22Rv1 (cell line): Measurements from ENCODE around the gene ZNF500.
A peak's percentile ranks its signal among the peaks of the same experiment; 100 is the strongest.

ENCODE experiments used
- H3K27ac ChIP-seq: fragments of 450-650 bp; 2 replicates; pipeline ENCODE4 v1.5.1; 2017
- ZFX ChIP-seq: fragments of 450-650 bp; IDR thresholded peaks from 2 replicates; pipeline ENCODE4 v1.6.1; 2017; ENCODE audit warnings: antibody characterized with exemption, borderline replicate concordance
- TF ChIP-seq, protein P1 (sequence below): fragments of 450-650 bp; IDR thresholded peaks from 2 replicates; pipeline ENCODE4 v1.5.1; 2017; ENCODE audit warnings: mild to moderate bottlenecking

Gene ZNF500

DNA sequence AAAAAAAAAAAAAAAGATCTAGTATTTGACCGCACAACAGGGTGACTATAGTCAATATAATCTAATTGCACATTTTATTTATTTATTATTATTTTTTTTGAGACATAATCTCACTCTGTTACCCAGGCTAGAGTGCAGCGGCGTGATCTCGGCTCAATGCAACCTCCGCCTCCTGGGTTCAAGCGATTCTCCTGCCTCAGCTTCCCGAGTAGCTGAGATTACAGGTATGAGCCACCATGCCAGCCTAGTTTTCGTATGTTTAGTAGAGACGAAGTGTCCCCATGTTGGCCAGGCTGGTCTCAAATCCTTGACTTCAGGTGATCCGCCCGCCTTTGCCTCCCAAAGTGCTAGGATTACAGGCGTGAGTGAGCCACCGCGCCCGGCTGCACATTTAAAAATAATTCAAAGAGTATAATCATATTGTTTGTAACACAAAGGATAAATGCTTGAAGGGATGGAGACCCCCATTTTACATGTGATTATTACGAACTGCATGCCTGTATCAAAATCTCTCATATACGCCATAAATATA is 33.7 kb downstream of the ZNF500 start:
- H3K27ac ChIP-seq = peak overlapping the region; percentile 86
- TF ChIP-seq, protein P1, sequence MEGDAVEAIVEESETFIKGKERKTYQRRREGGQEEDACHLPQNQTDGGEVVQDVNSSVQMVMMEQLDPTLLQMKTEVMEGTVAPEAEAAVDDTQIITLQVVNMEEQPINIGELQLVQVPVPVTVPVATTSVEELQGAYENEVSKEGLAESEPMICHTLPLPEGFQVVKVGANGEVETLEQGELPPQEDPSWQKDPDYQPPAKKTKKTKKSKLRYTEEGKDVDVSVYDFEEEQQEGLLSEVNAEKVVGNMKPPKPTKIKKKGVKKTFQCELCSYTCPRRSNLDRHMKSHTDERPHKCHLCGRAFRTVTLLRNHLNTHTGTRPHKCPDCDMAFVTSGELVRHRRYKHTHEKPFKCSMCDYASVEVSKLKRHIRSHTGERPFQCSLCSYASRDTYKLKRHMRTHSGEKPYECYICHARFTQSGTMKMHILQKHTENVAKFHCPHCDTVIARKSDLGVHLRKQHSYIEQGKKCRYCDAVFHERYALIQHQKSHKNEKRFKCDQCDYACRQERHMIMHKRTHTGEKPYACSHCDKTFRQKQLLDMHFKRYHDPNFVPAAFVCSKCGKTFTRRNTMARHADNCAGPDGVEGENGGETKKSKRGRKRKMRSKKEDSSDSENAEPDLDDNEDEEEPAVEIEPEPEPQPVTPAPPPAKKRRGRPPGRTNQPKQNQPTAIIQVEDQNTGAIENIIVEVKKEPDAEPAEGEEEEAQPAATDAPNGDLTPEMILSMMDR = no peak
- TF ChIP-seq ZFX = no peak

DNA sequence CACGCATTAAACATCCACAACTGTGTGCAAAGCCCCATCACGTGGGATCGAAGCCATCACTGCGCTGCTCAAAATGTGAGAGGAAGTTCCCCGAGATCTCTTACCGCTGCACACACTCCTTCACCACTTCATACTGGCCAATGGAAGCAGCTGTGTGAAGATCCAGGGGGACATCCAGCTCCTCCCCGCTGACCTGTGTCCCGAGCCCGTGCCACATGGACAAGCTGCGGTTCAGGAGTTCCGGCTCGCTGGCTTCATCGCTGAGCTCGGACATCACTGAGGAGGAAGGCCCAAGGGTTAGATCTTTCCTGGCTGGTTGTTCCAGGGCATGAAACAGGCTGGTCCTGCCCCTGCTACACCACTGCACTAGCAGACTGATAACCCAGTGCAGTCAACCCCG is 37.1 kb downstream of the ZNF500 start:
- no peak for TF ChIP-seq ZFX
- TF ChIP-seq, protein P1 = no peak
- H3K27ac ChIP-seq = no peak overlapping the region

DNA sequence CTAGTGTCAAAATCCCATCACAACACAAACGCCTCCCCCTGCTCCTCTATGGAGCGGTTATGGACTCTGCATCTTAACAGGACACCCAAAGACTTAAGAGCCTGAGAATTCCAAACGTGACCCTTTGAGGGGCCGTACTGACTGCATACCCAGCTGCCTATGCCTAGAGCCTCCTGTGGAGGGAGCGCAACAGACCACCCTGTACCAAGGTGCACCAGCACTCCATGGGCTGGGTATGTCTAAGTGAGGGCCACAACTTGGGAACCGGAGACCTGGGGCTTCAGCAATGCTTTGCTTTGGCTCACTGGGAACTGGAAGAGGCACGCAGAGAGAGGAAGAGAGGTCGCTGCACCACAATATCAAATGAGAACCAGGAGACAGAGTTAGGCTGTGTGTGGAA is 38.3 kb downstream of the ZNF500 start:
- TF ChIP-seq ZFX = no peak

DNA sequence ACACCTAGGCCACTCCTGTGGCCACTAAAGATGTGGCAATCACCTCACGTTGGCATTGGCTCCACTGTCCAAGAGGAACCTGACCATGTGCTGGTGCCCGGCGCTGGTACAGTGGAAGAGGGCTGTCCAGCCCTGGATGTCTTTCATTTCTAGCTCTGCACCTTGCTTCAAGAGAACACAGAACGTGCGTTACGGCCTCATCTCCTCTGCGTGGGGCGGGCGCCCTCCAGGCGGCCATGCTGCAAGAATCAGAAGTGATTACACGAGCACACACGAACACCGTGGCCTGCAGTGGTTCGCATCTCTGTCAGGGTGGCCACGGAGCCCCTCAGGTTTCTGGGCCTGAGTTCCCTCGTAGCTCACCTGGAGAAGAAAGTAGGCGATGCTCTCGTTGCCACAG is 40.3 kb downstream of the ZNF500 start:
- TF ChIP-seq, protein P1 = no peak
- no peak for TF ChIP-seq ZFX
- no peak overlapping the region for H3K27ac ChIP-seq

More for the DNA sequence above, 38.3 kb downstream of the ZNF500 start:
- H3K27ac ChIP-seq = no peak overlapping the region

DNA sequence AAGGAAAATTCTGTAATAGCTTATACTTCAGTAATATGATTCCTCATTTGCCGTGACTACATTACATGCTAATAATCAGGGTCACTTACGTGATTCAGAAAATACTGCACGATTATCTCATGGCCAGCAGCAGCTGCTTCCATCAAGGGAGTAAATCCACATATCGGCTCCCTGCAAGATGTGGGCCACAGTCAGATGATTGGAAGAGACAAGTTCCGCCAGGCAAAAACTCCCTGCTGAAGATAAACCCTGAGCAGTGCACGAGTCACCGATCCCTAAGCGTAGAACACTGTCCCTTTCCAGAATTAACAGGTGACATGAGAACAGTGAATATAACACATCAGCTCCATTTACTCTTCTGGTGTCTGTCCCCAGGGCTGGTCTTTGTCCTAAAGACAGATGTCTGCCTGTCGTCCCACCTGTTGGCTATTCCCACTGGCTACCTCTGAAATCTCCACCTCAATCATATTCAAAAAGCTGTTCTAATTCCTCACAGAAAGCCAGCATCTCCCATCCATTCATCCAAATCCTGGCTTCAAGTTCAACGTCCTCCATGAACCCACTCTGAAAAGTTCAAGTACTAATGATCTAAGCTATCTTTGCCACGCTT is 42.2 kb downstream of the ZNF500 start:
- no peak overlapping the region for H3K27ac ChIP-seq
- TF ChIP-seq ZFX = no peak
- TF ChIP-seq, protein P1 = no peak

DNA sequence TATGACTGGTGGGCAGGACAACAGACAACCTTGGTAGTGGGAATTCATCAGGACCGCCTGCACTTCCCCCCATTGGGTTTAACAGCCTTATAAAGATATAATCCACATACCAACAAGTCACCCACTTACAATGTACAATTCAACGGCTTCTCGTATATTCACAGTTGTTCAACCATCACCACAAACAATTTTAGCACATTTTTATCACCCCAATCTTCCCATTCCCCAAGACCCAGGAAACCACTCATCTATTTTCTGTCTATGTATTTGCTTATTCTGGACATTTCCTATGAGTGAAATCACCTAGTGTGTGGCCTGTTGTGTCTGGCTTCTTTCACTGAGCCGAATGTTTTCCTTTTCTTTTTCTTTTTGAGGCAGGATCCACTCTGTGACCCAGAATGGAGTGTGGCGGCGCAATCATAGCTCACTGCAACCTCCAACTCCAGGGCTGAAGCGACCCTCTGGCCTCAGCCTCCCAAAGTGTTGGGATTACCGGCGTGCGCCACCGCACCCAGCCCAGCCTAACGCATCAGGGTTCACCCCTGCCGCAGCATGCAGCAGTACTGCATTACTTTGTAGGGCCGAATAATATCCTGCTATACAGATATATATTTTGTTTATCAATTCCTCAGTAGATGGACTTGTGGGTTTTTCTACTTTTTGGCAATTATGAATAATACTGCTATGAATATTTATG is 43.7 kb downstream of the ZNF500 start:
- H3K27ac ChIP-seq = no peak overlapping the region
- TF ChIP-seq, protein P1 = no peak
- no peak for TF ChIP-seq ZFX

DNA sequence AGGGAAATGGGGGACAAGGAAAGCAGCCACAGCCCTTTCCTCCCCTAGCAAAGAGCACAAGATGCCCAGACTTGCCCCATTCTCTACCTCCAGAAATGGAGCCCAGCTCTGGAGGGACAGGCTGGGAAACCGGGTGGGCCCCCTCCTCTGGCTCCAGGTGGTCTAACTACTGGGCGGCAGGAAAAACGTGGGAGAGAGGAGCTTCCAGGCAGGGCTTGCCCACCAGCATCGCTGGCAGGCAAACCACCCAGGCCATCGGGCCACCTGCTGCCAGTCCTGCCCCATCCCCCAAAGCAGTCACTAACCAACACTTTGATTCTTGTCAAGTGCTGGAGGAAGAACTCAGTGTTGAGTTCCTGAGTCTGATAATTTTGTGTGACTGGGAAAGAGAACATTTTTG is 48.5 kb downstream of the ZNF500 start:
- no peak overlapping the region for H3K27ac ChIP-seq
- TF ChIP-seq, protein P1 = no peak
- no peak for TF ChIP-seq ZFX
